A673 (cell line): ENCODE results near the gene IFNA5. TPM values are rescaled to one million over a fixed set of nuclear protein-coding genes. Genes with fewer than 3 reads are reported as not detected.

Experiments
- Bru-seq: library from RNA; stranded (reverse); fragments of 400-500 nt; gene quantifications from one replicate; lab custom pipeline; 2021; lab: Mats Ljungman, UMichigan
- BruChase-seq, 2 experiments: library from RNA; stranded (reverse); fragments of 400-500 nt; gene quantifications; one replicate each; lab custom pipeline; 2021; lab: Mats Ljungman, UMichigan
- BruUV-seq: library from RNA; stranded (reverse); fragments of 400-500 nt; replicated peaks from 2 replicates; lab custom pipeline; 2021; lab: Mats Ljungman, UMichigan
- CTCF ChIA-PET: fragments of 300-600 bp; sonication (Branson Sonifier 250); formaldehyde crosslinking; loops from one replicate; lab custom pipeline; 2022; ENCODE audit warnings: antibody characterized with exemption; lab: Charles Lee
- POLR2A ChIA-PET: fragments of 300-600 bp; sonication (Branson Sonifier 250); formaldehyde crosslinking; loops from one replicate; lab custom pipeline; 2022; ENCODE audit warnings: antibody characterized with exemption; ENCODE audit not compliant: low non-redundant PET; lab: Charles Lee
- DNase-seq: peaks from one replicate; pipeline ENCODE4 v3.0.0-alpha.2; 2015; ENCODE audit warnings: low spot score
- H3K27ac ChIP-seq: fragments of 200-600 bp; sonication (generic); 2 replicates; pipeline ENCODE4 v1.5.1; 2016; ENCODE audit warnings: mixed run types, low read depth, mild to moderate bottlenecking, mixed read lengths, antibody characterized with exemption, low read length; ENCODE audit not compliant: poor library complexity, severe bottlenecking
- H3K27me3 ChIP-seq: fragments of 200-600 bp; sonication (generic); replicated peaks from 2 replicates; pipeline ENCODE4 v1.6.1; 2017; ENCODE audit warnings: mixed run types, low read depth, mild to moderate bottlenecking, mixed read lengths, antibody characterized with exemption, low read length; ENCODE audit not compliant: insufficient read depth, poor library complexity
- H3K36me3 ChIP-seq: fragments of 200-600 bp; sonication (generic); 2 replicates; pipeline ENCODE4 v1.6.1; 2016; ENCODE audit warnings: mixed run types, mild to moderate bottlenecking, mixed read lengths, antibody characterized with exemption, low read length; ENCODE audit not compliant: insufficient read depth, poor library complexity, severe bottlenecking
- H3K4me1 ChIP-seq: fragments of 200-600 bp; sonication (generic); 2 replicates; pipeline ENCODE4 v1.6.1; 2017; ENCODE audit warnings: mixed run types, mild to moderate bottlenecking, mixed read lengths, antibody characterized with exemption, low read length; ENCODE audit not compliant: insufficient read depth, poor library complexity, severe bottlenecking
- H3K4me3 ChIP-seq: fragments of 200-600 bp; sonication (generic); 2 replicates; pipeline ENCODE4 v1.5.1; 2016; ENCODE audit warnings: low read depth, mixed run types, mild to moderate bottlenecking, mixed read lengths, low read length; ENCODE audit not compliant: poor library complexity, severe bottlenecking
- H3K9me3 ChIP-seq: fragments of 200-600 bp; sonication (generic); 2 replicates; pipeline ENCODE4 v1.6.1; 2016; ENCODE audit warnings: mixed run types, low read depth, mild to moderate bottlenecking, mixed read lengths, antibody characterized with exemption, low read length; ENCODE audit not compliant: poor library complexity, severe bottlenecking
- CTCF ChIP-seq: fragments of 300-800, 200-600 bp; sonication (generic); conservative IDR thresholded peaks from 2 replicates; pipeline ENCODE4 v1.5.1; 2017; ENCODE audit warnings: low read depth, mild to moderate bottlenecking, antibody characterized with exemption, low read length, moderate library complexity, mixed read lengths
- EZH2 ChIP-seq: fragments of 200-600 bp; sonication (generic); IDR thresholded peaks from 2 replicates; pipeline ENCODE4 v1.6.1; 2017; ENCODE audit warnings: borderline replicate concordance, low read depth, mild to moderate bottlenecking, mixed read lengths, antibody characterized with exemption, low read length; ENCODE audit not compliant: poor library complexity, severe bottlenecking
- intact Hi-C: fragments of 100-400 bp; cut with micrococcal nuclease; formaldehyde crosslinking; loops from one replicate; pipeline ENCODE4 v1.10.0; 2022; ENCODE audit not compliant: unreplicated experiment
- long read RNA-seq: library from polyadenylated mRNA; stranded (forward); transcript quantifications from one replicate; pipeline ENCODE4 v2.0.0, GENCODE V29; 2022
- total RNA-seq: library from RNA; stranded (reverse); gene quantifications from 2 replicates; pipeline ENCODE4 v1.2.3, GENCODE V29; 2021

The IFNA5 gene
- total RNA-seq (not detected in 2 replicates), Bru-seq, nascent RNA (percentile 7 among the genes with signal in this experiment), BruChase-seq, experiment 1, labeled RNA remaining after a 2-hour chase (not detected), BruChase-seq, experiment 2, labeled RNA remaining after a 6-hour chase (not detected)
- long read RNA-seq: 0 reads

GRCh38 chr9:21305213-21305612, at the start of gene IFNA5:
IFNA5 (minus strand) TSS chr9:21305313; CDS start chr9:21305256, 57 bp downstream.
- TF ChIP-seq CTCF (no peak), EZH2 (no peak)
- ChIA-PET CTCF (no interaction called here), POLR2A (no interaction called here)
- Histone ChIP-seq H3K9me3 (no peaks in the 10 kb centered on the region), H3K27me3 (peaks cover 43% of the 10 kb centered on the region), H3K27ac (no peak within 1 kb of the TSS), H3K4me1 (no peaks in the 10 kb centered on the region), H3K4me3 (no peak within 1 kb of the TSS), H3K36me3 (no peaks in the 10 kb centered on the region)
- BruUV-seq: no TSS peak
- intact Hi-C loops: no loop called here
- no peak for DNase-seq

DNA sequence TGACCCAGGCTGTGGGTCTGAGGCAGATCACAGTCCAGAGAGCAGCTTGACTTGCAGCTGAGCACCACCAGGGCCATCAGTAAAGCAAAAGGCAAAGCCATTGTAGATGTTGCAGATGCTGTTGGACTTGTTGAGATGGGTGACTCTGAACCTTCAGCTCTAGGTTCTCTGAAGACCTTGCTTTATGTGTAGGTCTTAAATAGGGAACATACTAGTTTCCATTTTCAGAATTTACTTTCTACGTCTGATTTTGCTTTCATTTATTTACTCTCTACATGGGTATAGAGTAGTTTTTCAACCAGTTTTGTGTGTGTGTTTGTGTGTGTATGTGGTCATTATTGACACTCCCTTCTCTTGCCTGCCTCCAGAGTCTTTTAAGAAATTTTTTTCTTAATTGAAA, 45.7 kb upstream of the IFNA5 start, which contains the start of gene IFNA6:
Gene IFNA6, minus strand, starts transcription at position 101 of the 400 bp plus-strand sequence. Its CDS starts 0 bp downstream, at position 101.
- no TSS peak for BruUV-seq
- Histone ChIP-seq H3K27me3 (peaks cover 5% of the 10 kb centered on the region), H3K36me3 (no peaks in the 10 kb centered on the region), H3K27ac (no peak within 1 kb of the TSS), H3K4me1 (no peaks in the 10 kb centered on the region), H3K9me3 (no peaks in the 10 kb centered on the region), H3K4me3 (no peak within 1 kb of the TSS)
- CTCF ChIA-PET: no interaction called here
- no peak for DNase-seq
- no peak for TF ChIP-seq EZH2
- no peak for TF ChIP-seq CTCF
- POLR2A ChIA-PET: no interaction called here
- intact Hi-C loops: no loop called here

DNA sequence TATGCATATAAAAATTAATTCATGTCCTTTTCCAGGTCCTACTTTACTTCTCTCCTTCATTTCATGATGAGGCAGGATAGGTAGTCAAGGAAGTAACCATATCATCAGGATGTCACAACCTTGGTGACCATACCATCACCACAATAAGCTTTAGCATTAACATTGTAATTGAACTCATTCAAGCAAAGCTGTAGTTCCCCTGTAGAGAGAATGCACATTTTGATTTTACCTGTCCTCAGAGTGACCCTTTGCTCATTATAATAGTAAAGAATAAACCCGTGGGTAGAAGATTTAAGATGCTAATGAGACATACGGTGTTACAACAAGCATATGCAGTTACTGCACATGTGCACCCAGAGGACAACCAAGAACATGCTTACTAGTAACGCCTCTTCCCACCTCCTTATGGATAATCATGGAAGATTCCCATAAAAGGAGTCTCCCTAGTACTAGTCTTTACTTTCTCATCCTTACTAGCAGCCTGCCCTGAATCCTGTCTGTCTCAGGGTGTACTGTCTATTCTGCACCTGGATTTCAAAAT, 43.4 kb upstream of the IFNA5 start:
- TF ChIP-seq EZH2 (no peak), CTCF (no peak)
- H3K9me3 ChIP-seq: no peaks in the 10 kb centered on the region
- POLR2A ChIA-PET: no interaction called here
- no peak overlapping the region for H3K27ac ChIP-seq
- DNase-seq: no peak
- no peaks in the 10 kb centered on the region for H3K27me3 ChIP-seq
- BruUV-seq: no TSS peak
- no peak overlapping the region for H3K4me3 ChIP-seq
- H3K36me3 ChIP-seq: no peaks in the 10 kb centered on the region
- H3K4me1 ChIP-seq: no peaks in the 10 kb centered on the region
- intact Hi-C loops: no loop called here
- CTCF ChIA-PET: no interaction called here
